Heart left ventricle (tissue), 13 donors: Measurements from ENCODE around the gene HES6.

Source experiments
- CTCF ChIP-seq, 12 donors: fragments of 200-600 bp; sonication (generic) in 4 of 12; IDR thresholded peaks; one replicate each; pipeline versions ENCODE4 v1.5.0 to v1.8.0; 2018 to 2022; ENCODE audit warnings: antibody characterized with exemption in 12 of 12, mild to moderate bottlenecking in 5 of 12
- POLR2A ChIP-seq, 2 donors: fragments of 450-650 bp; IDR thresholded peaks; one replicate each; pipeline ENCODE4 v1.6.1; 2017; ENCODE audit warnings: antibody characterized with exemption in 2 of 2, mild to moderate bottlenecking in 2 of 2, moderate library complexity in 2 of 2
- donor health status: ischemic (EF 13 %, LVEDD 7.1; RV severe dilation, severe dysfunction).
- donor health status: DM: no; HTN: yes; CAD: no.
- donor health status: DM: no; HTN: no; CAD: no.
- donor health status: ischemic (EF 25% LVEDD 6.9; RV normal size, moderate dysfunction).
- donor health status: ischemic (EF 25% LVEDD 5.7; RV mildly dilated, moderate dysfunction).
- donor health status: ischemic (EF 35%, LVEDD 5.7; RV mildly dilated, moderate dysfunction).
- donor health status: nonischemic (EF 11% LVEDD 7.7; RV severe dilation, severe dysfunction).
- donor health status: DM: yes; HTN: yes; CAD: no.
- donor health status: PGD.
- donor health status: ischemic (EF 29% LVEDD 5.4; RV normal size, mild dysfunction).
- donor health status: nonischemic (EF 23%, LVEDD 6.1; RV moderate dilation, normal function).

- TF ChIP-seq CTCF (IDR thresholded peaks at IDR 0.05): no peak
- no peak for TF ChIP-seq POLR2A (IDR thresholded peaks at IDR 0.05)
Observed at GRCh38 chr2:238224356-238225035, 15.3 kb downstream of the HES6 start.
